ENCODE measurements around the gene NAAA. TPM values are rescaled to one million over a fixed set of nuclear protein-coding genes. Genes with fewer than 3 reads are reported as not detected.
A peak's percentile ranks its signal among the peaks of the same experiment; 100 is the strongest.

The NAAA gene
- total RNA-seq (100 to 1,000 TPM in 5 of 7 donors, 10 to 100 TPM in 2; 77.3 to 214 (median 142) TPM), polyA plus RNA-seq (10 to 100 TPM; 18.3 to 32.1 (median 27.4) TPM)
- long read RNA-seq, donor 1, partial matches to known transcripts = 0 of 8 reads
- long read RNA-seq, donor 1, other reads (novel, unspliced or antisense) = 0 of 8 reads
- long read RNA-seq, donor 2, transcript NAAA-201 (11 exons, 1,900 nt) = major isoform, 7 of 7 reads
- long read RNA-seq, donor 2, partial matches to known transcripts = 0 of 7 reads
- long read RNA-seq, donor 2, other reads (novel, unspliced or antisense) = 0 of 7 reads

DNA sequence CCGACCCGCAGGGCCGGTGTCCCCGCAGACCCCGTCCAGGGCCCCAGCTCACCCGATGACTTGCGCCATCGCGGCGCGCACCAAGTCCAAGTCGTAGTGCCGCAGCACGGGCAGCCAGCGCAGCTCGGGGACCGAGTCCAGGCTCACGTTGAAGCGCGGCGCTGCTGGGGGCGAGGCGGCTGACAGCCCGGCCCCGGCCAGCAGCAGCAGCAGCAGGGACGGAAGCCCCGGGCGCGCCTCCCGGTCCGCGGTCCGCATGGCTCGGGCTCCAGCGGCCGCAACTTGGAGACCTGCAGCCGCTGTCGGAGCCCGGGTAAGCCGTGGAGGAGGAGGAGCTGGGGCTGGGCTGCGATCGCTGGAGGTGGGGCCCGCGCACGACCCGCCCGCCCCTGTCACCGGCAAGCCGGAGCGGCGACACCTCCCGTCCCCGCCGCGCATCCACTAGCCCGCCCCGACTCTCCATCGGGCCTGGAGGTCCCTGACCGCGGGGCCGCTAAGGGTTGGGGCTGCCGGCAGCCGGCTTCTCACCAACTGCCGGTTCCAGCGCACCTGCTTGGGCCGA is at the start of gene NAAA:
Gene NAAA (minus strand): TSS at position 322 of the 562 bp plus-strand sequence. CDS start 64 bp downstream, at position 258.
- no peaks in the 10 kb centered on the region for H3K9me3 ChIP-seq
- peak within 1 kb of the TSS; percentile 84 to 94 (median 90) for H3K27ac ChIP-seq
- TF ChIP-seq POLR2A (IDR thresholded peaks at IDR 0.05) = peak in 1 of 3 donors; percentile 55
- TF ChIP-seq CTCF (IDR thresholded peaks at IDR 0.05 in 8 of 11, conservative IDR thresholded peaks at IDR 0.05 in 3 of 11) = peak in 7 of 11 experiments; percentile 35 to 82 (median 65)
- TF ChIP-seq POLR2AphosphoS5 (IDR thresholded peaks at IDR 0.05) = peak; percentile 74 to 90 (median 82)
- peak; percentile 98 for DNase-seq
- peaks cover 0 to 34% (median 21%) of the 10 kb centered on the region in 6 donors for H3K4me1 ChIP-seq
- 0 to 1% (median 1%) methylated on average over 7 to 66 of the region's 66 CpGs for WGBS, 5 donors
- peak within 1 kb of the TSS; percentile 84 to 99 (median 92) for H3K4me3 ChIP-seq
- peaks cover 0 to 34% (median 2%) of the 10 kb centered on the region in 6 donors for H3K36me3 ChIP-seq
- intact Hi-C loops (cut with DNase I; ENCODE audit: low total_unique reads) = no loop called here
- H3K27me3 ChIP-seq (replicated peaks in 1 of 7) = peaks cover 0 to 3% (median 0%) of the 10 kb centered on the region in 7 donors

DNA sequence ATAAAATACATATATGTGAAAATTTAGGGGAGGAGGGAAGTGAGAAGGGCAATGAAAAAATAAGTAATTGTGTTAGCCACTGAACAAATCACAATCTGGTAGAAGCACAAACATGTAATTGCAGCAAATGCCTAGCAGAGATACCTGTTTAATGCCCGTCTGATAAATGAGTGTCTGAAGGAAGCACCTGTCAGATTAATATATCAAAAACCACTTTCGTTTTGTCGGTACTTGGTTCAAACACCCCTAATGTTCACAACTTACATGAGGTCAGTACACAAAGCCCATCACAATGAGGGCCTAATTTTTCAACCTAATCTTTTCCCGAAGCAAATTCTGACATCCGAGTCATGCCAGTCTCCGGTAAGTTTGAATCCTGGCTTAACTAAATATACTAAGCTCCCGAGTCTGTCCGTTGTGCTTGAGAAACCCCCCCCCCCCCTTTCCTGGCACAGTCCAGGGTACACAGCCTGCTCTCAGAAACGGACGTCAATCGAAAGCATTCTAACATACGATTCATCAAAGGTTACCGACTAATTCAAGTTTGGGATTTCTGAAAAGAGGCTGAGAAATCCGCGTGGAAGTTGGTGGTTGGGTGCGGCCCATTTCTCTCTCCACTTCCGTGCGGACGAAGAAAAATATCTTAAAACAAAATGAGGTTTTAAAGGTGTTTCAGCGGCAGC is 49.2 kb upstream of the NAAA start:
- Histone ChIP-seq H3K36me3 (no peaks in the 10 kb centered on the region), H3K27me3 (replicated peaks in 1 of 7) (no peaks in the 10 kb centered on the region), H3K4me3 (peak overlapping the region; percentile 80 to 95 (median 90)), H3K9me3 (no peaks in the 10 kb centered on the region), H3K4me1 (peaks cover 19 to 64% (median 43%) of the 10 kb centered on the region in 6 donors), H3K27ac (peak overlapping the region; percentile 48 to 84 (median 77))
- intact Hi-C loops (cut with DNase I; ENCODE audit: low total_unique reads) = no loop called here
- DNase-seq = no peak
- no peak for TF ChIP-seq POLR2AphosphoS5 (IDR thresholded peaks at IDR 0.05)
- TF ChIP-seq POLR2A (IDR thresholded peaks at IDR 0.05) = no peak
- no peak for TF ChIP-seq CTCF (IDR thresholded peaks at IDR 0.05 in 8 of 11, conservative IDR thresholded peaks at IDR 0.05 in 3 of 11)
- 0 to 2% (median 1%) methylated on average over 20 of the region's 20 CpGs for WGBS, 5 donors

GRCh38 chr4:75985116-75985515 is 44.3 kb upstream of the NAAA start:
- intact Hi-C loops (cut with DNase I; ENCODE audit: low total_unique reads) = no loop called here
- DNase-seq = no peak
- Histone ChIP-seq H3K27me3 (replicated peaks in 1 of 7) (no peaks in the 10 kb centered on the region), H3K4me3 (no peak overlapping the region), H3K36me3 (peaks cover 0 to 37% (median 14%) of the 10 kb centered on the region in 6 donors), H3K9me3 (peaks cover 0 to 8% (median 0%) of the 10 kb centered on the region in 8 donors), H3K4me1 (peaks cover 15 to 55% (median 34%) of the 10 kb centered on the region in 6 donors), H3K27ac (no peak overlapping the region)
- 83 to 93% (median 90%) methylated on average over 3 of the region's 3 CpGs for WGBS, 5 donors
- TF ChIP-seq POLR2AphosphoS5 (IDR thresholded peaks at IDR 0.05) (no peak), CTCF (IDR thresholded peaks at IDR 0.05 in 8 of 11, conservative IDR thresholded peaks at IDR 0.05 in 3 of 11) (no peak), POLR2A (IDR thresholded peaks at IDR 0.05) (no peak)
